ENCODE results near the gene L3MBTL4. TPM values are rescaled to one million over a fixed set of nuclear protein-coding genes. Genes with fewer than 3 reads are reported as not detected.

L3MBTL4 gene
- total RNA-seq, 1 experiment from 2014 or later = not detected

GRCh38 chr18:6397931-6398566 is 16.7 kb downstream of the L3MBTL4 start:
- CTCF ChIA-PET = no interaction called here
- Histone ChIP-seq H3K9me3 (ENCODE audit: low read depth, low read length, poor library complexity, severe bottlenecking) (peaks cover 16% of the 10 kb centered on the region), H3K4me1 (ENCODE audit: insufficient read depth, low read length, poor library complexity, severe bottlenecking) (no peaks in the 10 kb centered on the region), H3K36me3 (ENCODE audit: insufficient read depth, low read length, poor library complexity, severe bottlenecking) (no peaks in the 10 kb centered on the region), H3K27me3 (replicated peaks; ENCODE audit: insufficient read depth, low read depth, low read length, poor library complexity) (no peaks in the 10 kb centered on the region), H3K27ac (ENCODE audit: low read depth, low read length, poor library complexity, severe bottlenecking) (no peak overlapping the region), H3K4me3 (ENCODE audit: low read depth, low read length, poor library complexity, severe bottlenecking) (no peak overlapping the region)
- intact Hi-C loops (cut with micrococcal nuclease; ENCODE audit: unreplicated experiment) = no loop called here
- no peak for DNase-seq (ENCODE audit: low spot score)
- TF ChIP-seq CTCF (conservative IDR thresholded peaks at IDR 0.05; ENCODE audit: low read depth, low read length) = no peak
- TF ChIP-seq EZH2 (IDR thresholded peaks at IDR 0.05; ENCODE audit: borderline replicate concordance, low read depth, low read length, poor library complexity, severe bottlenecking) = no peak
- no TSS peak for BruUV-seq (replicated peaks)
- POLR2A ChIA-PET (ENCODE audit: low non-redundant PET) = no interaction called here

- H3K27me3 ChIP-seq (replicated peaks; ENCODE audit: insufficient read depth, low read depth, low read length, poor library complexity) = no peaks in the 10 kb centered on the region
- CTCF ChIA-PET = no interaction called here
- no peak for TF ChIP-seq CTCF (conservative IDR thresholded peaks at IDR 0.05; ENCODE audit: low read depth, low read length)
- no peak for TF ChIP-seq EZH2 (IDR thresholded peaks at IDR 0.05; ENCODE audit: borderline replicate concordance, low read depth, low read length, poor library complexity, severe bottlenecking)
- peaks cover 14% of the 10 kb centered on the region for H3K9me3 ChIP-seq (ENCODE audit: low read depth, low read length, poor library complexity, severe bottlenecking)
- no peak for DNase-seq (ENCODE audit: low spot score)
- POLR2A ChIA-PET (ENCODE audit: low non-redundant PET) = no interaction called here
- BruUV-seq (replicated peaks) = no TSS peak
- H3K36me3 ChIP-seq (ENCODE audit: insufficient read depth, low read length, poor library complexity, severe bottlenecking) = no peaks in the 10 kb centered on the region
- no peaks in the 10 kb centered on the region for H3K4me1 ChIP-seq (ENCODE audit: insufficient read depth, low read length, poor library complexity, severe bottlenecking)
- H3K27ac ChIP-seq (ENCODE audit: low read depth, low read length, poor library complexity, severe bottlenecking) = no peak overlapping the region
- intact Hi-C loops (cut with micrococcal nuclease; ENCODE audit: unreplicated experiment) = no loop called here
- H3K4me3 ChIP-seq (ENCODE audit: low read depth, low read length, poor library complexity, severe bottlenecking) = no peak overlapping the region
These were observed 17.9 kb downstream of the L3MBTL4 start for GRCh38 chr18:6396847-6397246.

- TF ChIP-seq EZH2 (IDR thresholded peaks at IDR 0.05; ENCODE audit: borderline replicate concordance, low read depth, low read length, poor library complexity, severe bottlenecking) (no peak), CTCF (conservative IDR thresholded peaks at IDR 0.05; ENCODE audit: low read depth, low read length) (no peak)
- Histone ChIP-seq H3K27ac (ENCODE audit: low read depth, low read length, poor library complexity, severe bottlenecking) (no peak overlapping the region), H3K4me1 (ENCODE audit: insufficient read depth, low read length, poor library complexity, severe bottlenecking) (no peaks in the 10 kb centered on the region), H3K36me3 (ENCODE audit: insufficient read depth, low read length, poor library complexity, severe bottlenecking) (no peaks in the 10 kb centered on the region), H3K9me3 (ENCODE audit: low read depth, low read length, poor library complexity, severe bottlenecking) (peaks cover 14% of the 10 kb centered on the region), H3K27me3 (replicated peaks; ENCODE audit: insufficient read depth, low read depth, low read length, poor library complexity) (no peaks in the 10 kb centered on the region), H3K4me3 (ENCODE audit: low read depth, low read length, poor library complexity, severe bottlenecking) (no peak overlapping the region)
- ChIA-PET CTCF (no interaction called here), POLR2A (ENCODE audit: low non-redundant PET) (no interaction called here)
- no TSS peak for BruUV-seq (replicated peaks)
- intact Hi-C loops (cut with micrococcal nuclease; ENCODE audit: unreplicated experiment) = no loop called here
- DNase-seq (ENCODE audit: low spot score) = no peak
These were observed 18.4 kb downstream of the L3MBTL4 start for GRCh38 chr18:6396276-6396675.
